Hepatocyte (in vitro differentiated cells): ENCODE results near the gene THRAP3.

Experiments
- CTCF ChIP-seq: fragments of 200-600 bp; sonication (generic); IDR thresholded peaks from 2 replicates; pipeline ENCODE4 v1.5.1; 2016; ENCODE audit warnings: antibody characterized with exemption, mild to moderate bottlenecking; ENCODE audit not compliant: poor library complexity
- EZH2phosphoT487 ChIP-seq: fragments of 200-600 bp; sonication (generic); IDR thresholded peaks from one replicate; pipeline ENCODE4 v1.6.1; 2018; ENCODE audit warnings: antibody characterized with exemption, mild to moderate bottlenecking, low read depth, moderate library complexity; ENCODE audit not compliant: unreplicated experiment, severe bottlenecking

- TF ChIP-seq EZH2phosphoT487 (no peak), CTCF (no peak)
Observed at GRCh38 chr1:36328713-36329112, 104.5 kb downstream of the THRAP3 start.
